Epithelial cell of prostate (primary cell): ENCODE results near the gene LRRC63.
"Not testable (repeated sequence)": the region's sequence is repeated elsewhere in the genome, so short reads cannot be mapped to it uniquely, and the experiment has no call there.

Experiments
- DNase-seq: peaks from one replicate; pipeline ENCODE4 v3.0.0-alpha.2; 2011; ENCODE audit warnings: low read depth, low spot score
- H3K27ac ChIP-seq: fragments of 450-650 bp; 2 replicates; pipeline ENCODE4 v1.5.1; 2017; ENCODE audit warnings: mild to moderate bottlenecking

The LRRC63 gene

DNA sequence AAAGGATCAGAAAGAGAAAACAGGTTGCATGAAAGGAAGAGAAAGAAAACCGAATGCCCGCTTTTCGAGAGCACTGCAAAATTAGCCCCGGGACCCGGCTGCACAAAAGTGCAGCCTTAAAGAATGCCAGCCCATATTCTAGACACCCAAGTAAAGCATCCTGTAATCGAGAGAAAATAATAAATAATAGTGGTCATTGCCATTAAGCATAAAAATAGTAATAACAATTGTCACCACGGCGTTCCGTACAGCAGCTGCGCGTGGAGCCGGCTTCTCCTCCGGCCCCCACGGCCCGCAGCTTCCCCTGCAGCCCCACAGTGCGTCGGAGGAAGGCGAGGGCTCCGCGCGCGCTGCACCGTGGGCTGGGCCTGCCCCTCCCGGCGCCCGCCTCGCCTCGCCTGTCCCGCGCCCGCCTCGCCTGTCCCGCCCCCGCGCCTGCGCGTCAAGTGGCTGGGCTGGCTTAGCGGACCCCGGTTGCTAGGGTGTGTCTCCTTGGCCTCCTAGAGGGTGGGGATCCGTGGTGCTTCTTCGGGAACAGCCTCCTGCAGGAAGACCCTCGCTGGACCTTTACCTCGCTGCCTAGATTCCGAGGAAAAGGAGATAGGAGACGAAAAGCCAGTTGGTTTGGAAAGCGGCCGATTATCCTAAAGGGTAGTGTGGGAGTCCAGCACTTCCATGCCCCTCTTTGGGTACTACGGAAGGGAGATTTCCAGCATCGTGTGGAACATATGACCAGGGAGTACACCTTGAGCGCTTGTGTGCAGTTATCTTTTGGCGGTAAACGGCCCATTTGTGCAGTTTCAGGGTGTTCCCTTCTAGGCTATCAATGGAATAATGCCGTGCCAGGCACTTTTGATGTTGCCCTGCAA, at the start of gene LRRC63:
TSS of gene LRRC63 (plus strand) at position 446 of the 869 bp plus-strand sequence. CDS start 1,107 bp downstream, outside the sequence.
- H3K27ac ChIP-seq: no peak within 1 kb of the TSS
- no peak for DNase-seq

DNA sequence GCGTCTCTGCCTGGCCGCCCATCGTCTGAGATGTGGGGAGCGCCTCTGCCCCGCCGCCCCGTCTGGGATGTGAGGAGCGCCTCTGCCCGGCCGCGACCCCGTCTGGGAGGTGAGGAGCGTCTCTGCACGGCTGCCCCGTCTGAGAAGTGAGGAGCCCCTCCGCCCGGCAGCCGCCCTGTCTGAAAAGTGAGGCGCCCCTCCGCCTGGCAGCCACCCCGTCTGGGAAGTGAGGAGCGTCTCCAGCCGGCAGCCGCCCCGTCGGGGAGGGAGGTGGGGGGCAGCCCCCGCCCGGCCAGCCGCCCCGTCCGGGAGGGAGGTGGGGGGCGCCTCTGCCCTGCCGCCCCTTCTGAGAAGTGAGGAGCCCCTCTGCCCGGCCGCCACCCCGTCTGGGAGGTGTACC, 49.0 kb upstream of the LRRC63 start:
- not testable (repeated sequence) for DNase-seq

GRCh38 chr13:46164661-46165060, 47.1 kb upstream of the LRRC63 start:
- H3K27ac ChIP-seq: no peak overlapping the region
- no peak for DNase-seq

More for the DNA sequence above, 49.0 kb upstream of the LRRC63 start:
- not testable (repeated sequence) for H3K27ac ChIP-seq

- no peak for DNase-seq
Measured at GRCh38 chr13:46165485-46166223, 46.1 kb upstream of the LRRC63 start.

DNA sequence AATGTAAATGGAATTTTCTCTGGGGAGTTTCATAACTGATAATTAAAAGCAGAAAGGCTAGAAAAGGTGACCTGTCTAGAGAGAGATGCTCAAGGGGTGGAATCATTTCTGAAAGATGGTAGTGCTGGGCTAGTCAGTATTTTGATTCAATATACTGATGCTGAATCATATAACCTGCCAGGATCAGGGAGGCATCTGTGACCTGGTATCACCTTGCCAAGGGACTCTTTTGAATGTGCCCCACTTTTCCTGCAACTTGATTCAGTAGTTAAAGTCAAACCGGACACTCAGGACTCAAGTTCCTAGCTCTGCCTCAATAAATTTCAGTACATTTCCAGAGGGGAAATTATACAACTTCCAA, 45.5 kb upstream of the LRRC63 start:
- no peak overlapping the region for H3K27ac ChIP-seq
- no peak for DNase-seq

More at GRCh38 chr13:46165485-46166223, 46.1 kb upstream of the LRRC63 start:
- H3K27ac ChIP-seq: no peak overlapping the region

DNA sequence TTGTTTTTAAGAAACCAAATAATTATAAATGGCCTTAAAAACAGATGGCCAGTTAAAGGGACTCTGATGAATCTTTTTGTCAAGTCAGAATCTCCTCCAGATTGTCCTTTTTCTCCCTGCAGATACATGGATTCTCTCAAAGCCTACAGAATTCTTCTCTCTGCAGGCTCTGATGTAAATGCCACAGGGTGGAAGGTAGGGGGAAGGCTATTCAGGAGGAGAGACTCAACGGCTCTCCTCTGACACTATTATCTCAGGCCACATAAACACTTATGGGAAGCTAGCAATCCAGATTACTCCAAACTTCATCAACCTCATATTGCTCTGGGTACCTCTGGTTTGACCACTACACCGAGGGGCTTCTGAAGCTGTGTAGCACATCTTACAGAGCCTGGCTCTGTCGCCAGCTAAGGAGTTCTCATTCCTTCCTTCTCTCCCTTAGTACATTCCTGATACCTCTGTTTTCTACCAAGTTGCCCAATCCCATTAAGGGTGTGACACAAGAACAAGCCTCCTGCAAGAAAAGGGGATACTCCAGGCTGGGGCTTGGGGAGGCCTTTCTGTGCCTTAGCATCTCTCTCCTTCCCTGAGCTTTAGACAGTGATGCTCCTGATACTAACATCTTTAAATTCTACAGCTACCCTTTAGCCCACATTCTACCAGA, 44.6 kb upstream of the LRRC63 start:
- no peak for DNase-seq
- no peak overlapping the region for H3K27ac ChIP-seq

- peak; percentile 43 for DNase-seq
- no peak overlapping the region for H3K27ac ChIP-seq
Measured at GRCh38 chr13:46168341-46168740, 43.4 kb upstream of the LRRC63 start.

GRCh38 chr13:46168783-46169182, 42.9 kb upstream of the LRRC63 start:
- DNase-seq: no peak
- no peak overlapping the region for H3K27ac ChIP-seq

DNA sequence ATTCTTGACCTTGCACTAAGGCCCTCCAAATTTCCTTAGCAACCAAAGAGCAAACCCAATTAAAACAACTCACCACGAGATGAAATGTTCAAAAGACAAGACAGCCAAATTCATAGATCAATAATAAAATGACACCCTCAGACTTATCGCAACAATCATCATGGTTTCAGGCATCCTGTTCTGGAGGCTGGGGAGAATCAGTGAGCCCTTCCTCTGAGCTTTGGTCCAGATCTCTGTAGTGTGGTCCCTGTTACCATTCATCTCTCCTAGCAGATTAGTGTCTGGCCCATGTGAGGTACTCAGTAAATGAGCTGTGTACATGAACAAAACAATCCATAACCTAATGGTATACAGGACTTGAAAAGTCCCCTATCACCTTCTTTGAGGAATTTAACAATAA, 42.0 kb upstream of the LRRC63 start:
- no peak for DNase-seq
- H3K27ac ChIP-seq: no peak overlapping the region

- DNase-seq: no peak
- H3K27ac ChIP-seq: no peak overlapping the region
Measured at GRCh38 chr13:46170268-46170667, 41.5 kb upstream of the LRRC63 start.

DNA sequence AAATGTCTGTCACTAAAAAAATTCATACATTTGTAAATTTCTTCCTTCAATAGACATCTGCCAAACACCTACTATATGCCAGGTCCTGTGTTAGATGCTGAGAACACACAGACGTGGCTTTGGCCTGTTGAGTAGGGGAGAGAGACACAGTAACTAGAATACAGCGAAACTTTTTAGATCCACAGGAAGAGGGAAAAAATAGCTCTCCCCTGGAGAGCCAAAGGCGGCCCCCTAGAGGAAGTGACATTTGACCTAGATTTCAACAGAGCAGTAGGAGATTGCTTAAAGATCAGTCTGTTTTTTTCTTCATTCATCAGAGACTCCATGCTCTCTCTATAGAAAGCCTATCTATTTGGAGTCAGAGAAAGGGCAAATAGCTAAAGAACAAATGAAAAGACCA, 41.0 kb upstream of the LRRC63 start:
- DNase-seq: no peak
- no peak overlapping the region for H3K27ac ChIP-seq

DNA sequence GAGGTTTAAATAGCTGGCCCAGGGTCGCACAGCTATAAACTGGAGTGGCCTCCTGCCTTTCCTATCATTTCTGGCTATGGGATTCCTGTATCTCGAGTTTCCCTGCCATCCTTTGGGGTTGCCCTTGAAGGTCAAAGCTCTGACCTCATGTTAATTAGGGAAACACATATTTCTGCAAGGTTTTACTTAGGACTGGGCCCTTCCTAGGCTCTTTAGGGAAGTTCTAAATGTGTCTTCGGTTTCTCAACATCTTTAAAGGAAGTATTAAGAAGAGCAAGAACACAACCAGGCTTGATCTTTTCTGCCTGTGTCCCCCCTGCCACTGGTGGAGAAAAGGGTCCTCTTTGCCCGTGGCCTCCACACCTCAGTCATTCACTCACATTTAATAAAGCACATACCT, 40.5 kb upstream of the LRRC63 start:
- no peak overlapping the region for H3K27ac ChIP-seq
- no peak for DNase-seq

DNA sequence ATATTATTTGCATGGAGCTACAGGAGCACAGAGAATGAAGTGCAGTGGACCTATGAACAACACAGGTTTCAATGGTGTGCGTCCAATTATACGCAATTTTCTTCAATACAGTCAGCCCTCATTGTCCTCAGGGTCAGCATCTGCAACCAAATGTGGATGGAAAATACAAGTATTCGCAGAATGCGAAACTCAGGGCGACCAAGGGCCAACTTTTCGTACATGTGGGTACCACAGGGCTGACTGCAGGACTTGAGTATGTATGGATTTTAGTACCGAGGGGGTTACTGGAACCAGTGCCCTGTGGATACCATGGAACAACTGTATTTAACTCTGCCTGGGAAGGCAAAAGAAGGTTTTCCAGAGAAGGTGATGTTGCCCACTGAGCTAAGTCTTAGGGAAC, 40.0 kb upstream of the LRRC63 start:
- DNase-seq: no peak
- no peak overlapping the region for H3K27ac ChIP-seq

- no peak for DNase-seq
- H3K27ac ChIP-seq: no peak overlapping the region
Measured at GRCh38 chr13:46172531-46172991, 39.2 kb upstream of the LRRC63 start.

DNA sequence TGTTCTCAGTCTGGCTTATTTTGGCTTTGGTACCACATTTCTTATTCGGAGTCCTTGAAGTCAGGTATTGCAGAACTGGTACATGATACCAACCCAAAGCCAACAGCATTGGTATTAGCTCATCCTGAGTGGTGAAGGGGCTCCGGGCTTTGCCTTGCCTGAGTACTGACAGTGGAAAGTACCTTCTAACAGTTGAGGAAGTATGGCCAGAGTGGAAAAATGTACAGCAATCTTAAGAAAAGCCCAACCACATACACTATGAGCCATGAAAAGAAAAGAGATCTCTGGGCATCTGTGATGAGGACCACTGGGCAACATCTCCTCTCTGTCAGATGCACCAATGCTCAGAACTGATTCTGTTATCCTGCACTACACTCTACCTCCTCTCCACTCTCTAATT, 38.1 kb upstream of the LRRC63 start:
- H3K27ac ChIP-seq: no peak overlapping the region
- no peak for DNase-seq

DNA sequence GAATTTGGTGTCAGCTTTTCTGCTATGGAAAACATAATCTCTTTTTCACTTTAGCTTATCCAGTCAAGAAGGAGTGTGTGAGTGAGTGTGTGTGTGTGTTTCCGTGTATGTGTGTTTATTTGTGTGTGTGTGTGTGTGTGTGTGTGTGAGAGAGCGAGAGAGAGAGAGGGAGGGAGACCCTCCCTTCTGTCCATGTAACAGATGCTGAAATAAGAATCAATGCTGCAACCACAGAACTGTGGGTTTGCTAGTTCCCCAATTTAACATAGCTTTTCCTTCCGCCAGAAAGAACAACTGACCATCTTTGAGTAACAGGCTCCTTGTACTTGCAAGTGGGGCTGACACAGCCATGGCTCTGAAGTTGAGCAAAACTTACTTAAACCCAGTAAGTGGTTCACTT, 35.0 kb upstream of the LRRC63 start:
- no peak overlapping the region for H3K27ac ChIP-seq
- no peak for DNase-seq

DNA sequence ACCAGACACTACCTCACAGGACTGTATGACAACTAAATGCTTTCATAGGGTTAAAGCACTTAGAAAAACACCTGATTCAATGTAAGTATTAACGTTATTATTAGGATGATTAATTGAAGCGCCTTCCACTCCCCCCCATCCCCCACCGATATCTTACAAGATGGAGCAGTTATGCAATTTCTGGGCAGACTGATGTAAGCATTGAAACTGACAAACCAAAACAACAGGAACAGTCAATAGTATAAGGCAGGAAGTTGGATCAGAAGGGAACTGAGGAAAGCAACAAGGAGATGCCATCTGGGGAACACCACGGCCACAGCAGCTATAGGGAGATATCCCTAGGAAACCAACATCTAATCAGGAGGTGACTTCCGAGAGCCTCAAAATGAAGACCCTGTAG, 33.6 kb upstream of the LRRC63 start:
- no peak for DNase-seq
- no peak overlapping the region for H3K27ac ChIP-seq

- no peak overlapping the region for H3K27ac ChIP-seq
- no peak for DNase-seq
Measured at GRCh38 chr13:46178821-46179220, 32.9 kb upstream of the LRRC63 start.

- no peak overlapping the region for H3K27ac ChIP-seq
- DNase-seq: no peak
Measured at GRCh38 chr13:46179491-46179908, 32.2 kb upstream of the LRRC63 start.

GRCh38 chr13:46179969-46180763, 31.6 kb upstream of the LRRC63 start:
- DNase-seq: no peak
- H3K27ac ChIP-seq: no peak overlapping the region
